ENCODE measurements around the gene EIF5B. TPM values are rescaled to one million over a fixed set of nuclear protein-coding genes. Genes with fewer than 3 reads are reported as not detected.

Gene EIF5B
- total RNA-seq, 4 donors from 2014 or later: 31.5 to 55.2 (median 34.5) TPM

DNA sequence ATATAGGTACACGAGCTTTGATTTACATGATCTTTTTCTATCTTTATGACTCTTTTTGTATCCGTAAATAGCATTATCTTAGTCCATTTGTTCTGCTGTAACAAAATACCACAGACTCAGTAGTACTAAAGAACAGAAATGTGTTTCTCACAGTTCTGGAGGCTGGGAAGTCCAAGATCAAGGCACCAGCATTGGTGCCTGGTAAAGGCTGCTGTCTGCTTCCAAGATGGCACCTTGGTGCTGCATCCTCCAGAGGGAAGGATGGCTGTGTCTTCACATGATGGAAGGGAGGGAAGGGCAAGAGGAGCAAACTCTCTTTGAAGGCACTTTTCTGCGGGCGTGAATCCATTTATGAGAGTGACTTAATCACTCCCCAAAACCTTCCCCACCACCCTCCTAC, 36.0 kb downstream of the EIF5B start:
- DNase-seq (ENCODE audit: low spot score in 2 of 2): no peak
- no peak overlapping the region for H3K27ac ChIP-seq
- no peaks in the 10 kb centered on the region for H3K9me3 ChIP-seq
- WGBS: 98% methylated on average over 4 of the region's 4 CpGs
- TF ChIP-seq, protein P1, sequence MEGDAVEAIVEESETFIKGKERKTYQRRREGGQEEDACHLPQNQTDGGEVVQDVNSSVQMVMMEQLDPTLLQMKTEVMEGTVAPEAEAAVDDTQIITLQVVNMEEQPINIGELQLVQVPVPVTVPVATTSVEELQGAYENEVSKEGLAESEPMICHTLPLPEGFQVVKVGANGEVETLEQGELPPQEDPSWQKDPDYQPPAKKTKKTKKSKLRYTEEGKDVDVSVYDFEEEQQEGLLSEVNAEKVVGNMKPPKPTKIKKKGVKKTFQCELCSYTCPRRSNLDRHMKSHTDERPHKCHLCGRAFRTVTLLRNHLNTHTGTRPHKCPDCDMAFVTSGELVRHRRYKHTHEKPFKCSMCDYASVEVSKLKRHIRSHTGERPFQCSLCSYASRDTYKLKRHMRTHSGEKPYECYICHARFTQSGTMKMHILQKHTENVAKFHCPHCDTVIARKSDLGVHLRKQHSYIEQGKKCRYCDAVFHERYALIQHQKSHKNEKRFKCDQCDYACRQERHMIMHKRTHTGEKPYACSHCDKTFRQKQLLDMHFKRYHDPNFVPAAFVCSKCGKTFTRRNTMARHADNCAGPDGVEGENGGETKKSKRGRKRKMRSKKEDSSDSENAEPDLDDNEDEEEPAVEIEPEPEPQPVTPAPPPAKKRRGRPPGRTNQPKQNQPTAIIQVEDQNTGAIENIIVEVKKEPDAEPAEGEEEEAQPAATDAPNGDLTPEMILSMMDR (IDR thresholded peaks at IDR 0.05): no peak
- TF ChIP-seq POLR2AphosphoS5 (IDR thresholded peaks at IDR 0.05): no peak
- TF ChIP-seq EP300 (IDR thresholded peaks at IDR 0.05): no peak
- no peak for TF ChIP-seq POLR2A (IDR thresholded peaks at IDR 0.05)
- no peaks in the 10 kb centered on the region for H3K27me3 ChIP-seq
- H3K4me1 ChIP-seq: no peaks in the 10 kb centered on the region
- H3K4me3 ChIP-seq: no peak overlapping the region
- H3K36me3 ChIP-seq: peaks cover 85% of the 10 kb centered on the region

DNA sequence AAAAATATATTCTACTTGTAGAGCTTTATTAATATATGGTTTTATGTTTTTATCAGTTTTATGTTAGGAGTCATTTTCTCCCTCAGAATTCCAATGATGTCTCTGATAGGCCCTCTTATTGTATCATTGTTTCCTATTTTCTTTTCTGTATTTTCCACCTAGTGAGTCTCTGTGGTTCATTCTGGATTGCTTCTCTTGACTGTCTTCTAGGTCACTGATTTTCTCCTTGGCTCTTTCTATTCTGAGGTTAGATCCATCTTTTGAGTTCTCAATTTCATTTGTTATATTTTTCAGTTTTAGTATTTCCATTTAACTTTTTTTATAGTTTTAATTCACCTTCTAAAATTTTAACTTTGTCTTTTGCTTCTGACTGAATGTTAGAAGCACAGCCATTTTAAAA, 37.6 kb downstream of the EIF5B start:
- Histone ChIP-seq H3K9me3 (no peaks in the 10 kb centered on the region), H3K4me3 (no peak overlapping the region), H3K27me3 (no peaks in the 10 kb centered on the region), H3K4me1 (no peaks in the 10 kb centered on the region), H3K36me3 (peaks cover 78% of the 10 kb centered on the region), H3K27ac (no peak overlapping the region)
- no peak for TF ChIP-seq POLR2AphosphoS5 (IDR thresholded peaks at IDR 0.05)
- DNase-seq (ENCODE audit: low spot score in 2 of 2): no peak

DNA sequence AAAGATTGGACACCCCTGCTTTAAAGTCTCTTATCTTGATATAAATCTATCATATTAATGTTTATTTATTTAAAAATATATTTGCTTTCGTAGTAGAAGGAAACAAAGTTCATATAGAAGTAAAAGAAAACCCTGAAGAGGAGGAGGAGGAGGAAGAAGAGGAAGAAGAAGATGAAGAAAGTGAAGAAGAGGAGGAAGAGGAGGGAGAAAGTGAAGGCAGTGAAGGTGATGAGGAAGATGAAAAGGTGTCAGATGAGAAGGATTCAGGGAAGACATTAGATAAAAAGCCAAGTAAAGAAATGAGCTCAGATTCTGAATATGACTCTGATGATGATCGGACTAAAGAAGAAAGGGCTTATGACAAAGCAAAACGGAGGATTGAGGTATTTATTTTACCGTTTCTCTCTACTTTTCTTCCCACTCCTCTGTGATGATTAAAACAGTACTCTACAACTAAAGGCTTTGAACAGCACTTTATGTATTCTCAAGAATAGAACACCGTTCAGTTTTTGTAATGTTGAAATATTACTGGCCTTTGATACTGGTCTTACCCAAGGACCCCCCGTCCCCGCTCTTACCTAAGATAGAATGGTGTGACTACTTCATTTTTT, 39.2 kb downstream of the EIF5B start:
- TF ChIP-seq POLR2A (IDR thresholded peaks at IDR 0.05) (no peak), EP300 (IDR thresholded peaks at IDR 0.05) (no peak), POLR2AphosphoS5 (IDR thresholded peaks at IDR 0.05) (no peak)
- TF ChIP-seq, protein P1 (IDR thresholded peaks at IDR 0.05): no peak
- no peak overlapping the region for H3K27ac ChIP-seq
- no peak for DNase-seq (ENCODE audit: low spot score in 2 of 2)
- WGBS: 96% methylated on average over 7 of the region's 7 CpGs
- H3K4me1 ChIP-seq: no peaks in the 10 kb centered on the region
- H3K27me3 ChIP-seq: no peaks in the 10 kb centered on the region
- H3K36me3 ChIP-seq: peaks cover 84% of the 10 kb centered on the region
- no peak overlapping the region for H3K4me3 ChIP-seq
- no peaks in the 10 kb centered on the region for H3K9me3 ChIP-seq

DNA sequence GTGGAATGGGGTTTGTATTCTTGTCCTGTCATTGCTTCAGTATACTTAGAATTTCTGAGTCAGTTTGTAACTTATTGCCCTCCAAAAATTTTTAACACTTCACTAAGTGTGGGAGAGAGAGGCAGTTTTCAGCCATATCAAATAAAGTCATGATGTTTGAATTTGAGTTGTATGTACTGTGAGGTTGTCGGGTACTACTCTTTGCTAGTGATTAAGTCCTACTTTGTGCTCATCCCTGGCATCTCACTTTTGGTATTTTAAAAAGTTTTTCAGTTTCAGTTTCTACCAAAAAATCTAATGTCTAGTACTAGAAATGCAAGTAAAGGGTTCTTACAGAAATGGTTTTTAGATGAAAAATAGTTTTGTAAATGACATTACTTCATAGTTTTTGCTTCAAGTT, 40.7 kb downstream of the EIF5B start:
- TF ChIP-seq POLR2A (IDR thresholded peaks at IDR 0.05) (no peak), POLR2AphosphoS5 (IDR thresholded peaks at IDR 0.05) (no peak), EP300 (IDR thresholded peaks at IDR 0.05) (no peak)
- TF ChIP-seq, protein P1 (IDR thresholded peaks at IDR 0.05): no peak
- no peaks in the 10 kb centered on the region for H3K9me3 ChIP-seq
- H3K4me3 ChIP-seq: no peak overlapping the region
- peaks cover 79% of the 10 kb centered on the region for H3K36me3 ChIP-seq
- H3K27ac ChIP-seq: no peak overlapping the region
- 90% methylated on average over 1 of the region's 1 CpG for WGBS
- H3K4me1 ChIP-seq: no peaks in the 10 kb centered on the region
- no peaks in the 10 kb centered on the region for H3K27me3 ChIP-seq
- no peak for DNase-seq (ENCODE audit: low spot score in 2 of 2)

DNA sequence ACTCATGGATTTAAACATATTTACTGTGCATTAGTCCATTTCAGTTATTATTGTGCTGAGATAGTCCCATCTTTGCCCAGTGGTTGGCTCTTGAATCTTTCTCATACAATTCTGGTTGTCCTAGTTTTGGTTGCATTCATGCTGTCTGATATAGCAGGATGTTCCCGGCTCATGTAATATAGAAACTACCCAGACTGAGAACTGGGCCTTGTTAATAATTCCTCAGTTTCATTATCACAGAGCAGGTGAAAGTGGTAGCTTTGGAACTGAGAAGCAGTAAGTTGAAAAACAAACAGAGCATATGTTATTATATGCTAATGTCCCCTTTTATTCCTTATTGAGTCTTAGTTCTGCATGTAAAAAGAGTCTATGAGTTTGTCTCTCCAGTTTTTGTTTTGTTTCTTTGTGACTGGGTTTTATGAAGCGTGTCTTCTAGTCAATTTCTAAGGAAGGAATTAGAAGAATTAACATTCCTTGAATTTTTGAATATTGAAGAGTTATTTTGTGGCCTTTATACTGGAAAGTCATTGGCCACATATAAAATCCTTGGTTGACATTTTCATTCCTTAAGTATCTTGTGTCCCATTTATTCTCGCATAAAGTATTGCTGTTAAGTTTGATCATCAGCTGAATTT, 43.3 kb downstream of the EIF5B start:
- H3K27ac ChIP-seq: no peak overlapping the region
- H3K4me3 ChIP-seq: no peak overlapping the region
- WGBS: 87% methylated on average over 3 of the region's 3 CpGs
- no peaks in the 10 kb centered on the region for H3K9me3 ChIP-seq
- no peaks in the 10 kb centered on the region for H3K27me3 ChIP-seq
- DNase-seq (ENCODE audit: low spot score in 2 of 2): no peak
- H3K36me3 ChIP-seq: peaks cover 81% of the 10 kb centered on the region
- TF ChIP-seq, protein P1 (IDR thresholded peaks at IDR 0.05): no peak
- H3K4me1 ChIP-seq: no peaks in the 10 kb centered on the region

DNA sequence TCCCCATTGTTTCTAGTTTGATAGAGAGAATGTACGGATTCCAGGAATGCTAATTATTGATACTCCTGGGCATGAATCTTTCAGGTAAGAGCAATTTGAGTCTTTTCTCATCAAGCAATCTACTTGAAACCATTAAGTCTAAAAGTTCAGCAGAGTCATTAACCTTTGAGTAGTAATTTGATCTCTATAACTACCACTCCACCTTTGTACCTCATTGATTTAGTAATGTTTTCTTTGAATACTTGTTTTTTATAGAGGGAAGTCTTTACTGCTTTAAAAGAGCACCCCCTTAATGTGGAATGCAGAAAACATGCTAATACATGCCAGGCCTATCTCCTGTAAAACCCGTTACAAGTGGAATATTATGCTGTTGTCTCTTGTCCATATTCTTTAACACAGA, 45.0 kb downstream of the EIF5B start:
- no peak for TF ChIP-seq EP300 (IDR thresholded peaks at IDR 0.05)
- TF ChIP-seq POLR2A (IDR thresholded peaks at IDR 0.05): no peak
- TF ChIP-seq, protein P1 (IDR thresholded peaks at IDR 0.05): no peak
- no peak for TF ChIP-seq POLR2AphosphoS5 (IDR thresholded peaks at IDR 0.05)
- H3K36me3 ChIP-seq: peaks cover 68% of the 10 kb centered on the region
- DNase-seq (ENCODE audit: low spot score in 2 of 2): no peak
- no peak overlapping the region for H3K4me3 ChIP-seq
- no peaks in the 10 kb centered on the region for H3K4me1 ChIP-seq
- H3K9me3 ChIP-seq: no peaks in the 10 kb centered on the region
- H3K27me3 ChIP-seq: no peaks in the 10 kb centered on the region
- no peak overlapping the region for H3K27ac ChIP-seq
- 92% methylated on average over 2 of the region's 2 CpGs for WGBS

Data from suprapubic skin (tissue), 4 donors.